ENCODE data around the gene AP2S1. TPM values are rescaled to one million over a fixed set of nuclear protein-coding genes. Genes with fewer than 3 reads are reported as not detected.

AP2S1 gene
- polyA plus RNA-seq, 1 donor from 2014 or later: 167 TPM

DNA sequence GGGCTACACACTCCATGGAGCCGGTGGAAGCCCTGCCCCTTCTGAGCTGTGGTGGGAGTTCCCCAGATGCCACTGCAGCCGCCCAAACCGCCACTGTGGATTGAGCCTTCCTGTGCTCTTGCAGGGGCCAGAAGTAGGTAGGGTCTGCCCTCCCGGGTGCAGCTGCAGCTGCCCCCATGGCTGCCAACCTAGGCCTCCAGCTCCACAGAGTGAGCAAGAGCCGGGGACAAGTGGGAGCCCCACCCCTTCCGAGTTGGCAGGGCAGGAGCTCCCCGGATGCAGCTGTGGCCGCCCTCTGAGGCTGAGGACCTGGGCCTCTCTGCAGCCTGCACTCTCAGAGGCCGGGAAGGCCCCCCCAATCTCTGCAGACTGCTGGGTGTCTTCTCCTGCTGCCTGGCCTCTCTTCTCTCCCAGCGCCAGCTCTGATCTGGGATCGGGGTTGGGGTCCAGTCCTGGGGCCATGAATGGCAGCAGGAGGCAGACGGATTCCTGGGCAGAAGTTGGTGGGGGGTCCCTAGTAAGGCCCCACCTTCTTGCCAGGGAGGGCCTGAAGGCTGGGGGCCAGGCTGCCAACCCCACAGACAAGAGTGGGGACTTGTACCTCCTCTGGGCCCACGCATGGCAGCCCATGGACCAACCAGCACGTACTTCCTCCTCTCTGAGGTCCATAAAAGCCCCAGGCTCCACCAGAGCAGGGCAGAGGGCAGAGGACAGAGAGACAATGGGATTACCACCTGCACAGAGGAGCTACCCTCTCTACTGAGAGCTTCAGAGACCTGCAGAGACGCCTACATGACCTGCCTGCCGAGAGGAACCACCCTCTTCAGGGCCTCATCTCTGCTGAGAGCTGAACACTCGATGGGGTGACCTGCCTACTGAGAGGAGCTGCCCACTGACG lies 28.9 kb downstream of the AP2S1 start:
- Histone ChIP-seq H3K27me3 (ENCODE audit: insufficient read depth, low read depth, low read length) (no peaks in the 10 kb centered on the region), H3K27ac (ENCODE audit: low read length) (no peak overlapping the region)
- TF ChIP-seq REST (IDR thresholded peaks at IDR 0.05; ENCODE audit: borderline replicate concordance) (no peak), EP300 (conservative IDR thresholded peaks at IDR 0.05; ENCODE audit: poor library complexity, severe bottlenecking) (no peak), EZH2 (IDR thresholded peaks at IDR 0.05; ENCODE audit: borderline replicate concordance, insufficient read depth, low read length, poor library complexity, severe bottlenecking) (no peak), SMC3 (conservative IDR thresholded peaks at IDR 0.05; ENCODE audit: poor library complexity) (no peak), CTCF (IDR thresholded peaks at IDR 0.05; ENCODE audit: poor library complexity, severe bottlenecking) (no peak), MXI1 (conservative IDR thresholded peaks at IDR 0.05; ENCODE audit: poor library complexity, severe bottlenecking) (no peak), POLR2AphosphoS5 (IDR thresholded peaks at IDR 0.05) (no peak), TAF1 (IDR thresholded peaks at IDR 0.05; ENCODE audit: low read depth) (no peak), RAD21 (conservative IDR thresholded peaks at IDR 0.05) (no peak)

DNA sequence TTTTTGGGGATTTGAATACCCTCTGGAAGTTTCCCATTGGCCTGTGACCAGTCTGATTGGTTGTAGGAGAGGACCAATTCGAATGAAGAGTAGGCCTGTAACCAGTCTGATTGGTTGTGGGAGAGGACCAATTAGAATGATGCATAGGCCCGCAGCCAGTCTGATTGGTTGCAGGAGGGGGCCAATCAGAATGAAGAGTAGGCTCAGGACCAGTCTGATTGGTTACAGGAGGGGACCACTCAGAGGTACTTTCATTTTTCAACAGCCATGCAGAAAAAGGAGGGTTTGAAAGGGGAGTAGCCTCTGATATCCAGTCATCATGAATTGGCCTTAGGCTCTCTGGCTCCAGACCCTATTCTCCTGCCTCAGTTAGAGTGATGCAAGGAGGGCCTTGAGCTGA lies 31.8 kb downstream of the AP2S1 start:
- no peak overlapping the region for H3K27ac ChIP-seq (ENCODE audit: low read length)
- H3K27me3 ChIP-seq (ENCODE audit: insufficient read depth, low read depth, low read length): no peaks in the 10 kb centered on the region
- H3K36me3 ChIP-seq (ENCODE audit: insufficient read depth, low read length): no peaks in the 10 kb centered on the region
- no peaks in the 10 kb centered on the region for H3F3A ChIP-seq (ENCODE audit: insufficient read depth, low read length, poor library complexity, severe bottlenecking)
- no peaks in the 10 kb centered on the region for H3K79me2 ChIP-seq (replicated peaks; ENCODE audit: insufficient read depth, low read length)
- no peak overlapping the region for H3K4me3 ChIP-seq (ENCODE audit: low read length)
- no peaks in the 10 kb centered on the region for H3K9me2 ChIP-seq (ENCODE audit: insufficient read depth, low read length)
- H2AFZ ChIP-seq (ENCODE audit: low read depth, low read length): no peak overlapping the region
- H3K4me2 ChIP-seq (ENCODE audit: low read length): no peak overlapping the region
- H3K9ac ChIP-seq (ENCODE audit: low read length): no peak overlapping the region
- no peaks in the 10 kb centered on the region for H3K9me3 ChIP-seq (ENCODE audit: low read length)
- no peaks in the 10 kb centered on the region for H4K20me1 ChIP-seq (ENCODE audit: insufficient read depth)
- TF ChIP-seq POLR2AphosphoS5 (IDR thresholded peaks at IDR 0.05) (no peak), TAF1 (IDR thresholded peaks at IDR 0.05; ENCODE audit: low read depth) (no peak), RAD21 (conservative IDR thresholded peaks at IDR 0.05) (no peak), CTCF (IDR thresholded peaks at IDR 0.05; ENCODE audit: poor library complexity, severe bottlenecking) (no peak), EZH2 (IDR thresholded peaks at IDR 0.05; ENCODE audit: borderline replicate concordance, insufficient read depth, low read length, poor library complexity, severe bottlenecking) (no peak)

More for the DNA sequence above, 28.9 kb downstream of the AP2S1 start:
- H4K20me1 ChIP-seq (ENCODE audit: insufficient read depth): no peaks in the 10 kb centered on the region
- H2AFZ ChIP-seq (ENCODE audit: low read depth, low read length): no peak overlapping the region
- no peak overlapping the region for H3K4me3 ChIP-seq (ENCODE audit: low read length)
- no peaks in the 10 kb centered on the region for H3F3A ChIP-seq (ENCODE audit: insufficient read depth, low read length, poor library complexity, severe bottlenecking)
- H3K9me3 ChIP-seq (ENCODE audit: low read length): no peaks in the 10 kb centered on the region
- H3K9me2 ChIP-seq (ENCODE audit: insufficient read depth, low read length): no peaks in the 10 kb centered on the region
- H3K79me2 ChIP-seq (replicated peaks; ENCODE audit: insufficient read depth, low read length): no peaks in the 10 kb centered on the region
- H3K9ac ChIP-seq (ENCODE audit: low read length): no peak overlapping the region
- H3K4me2 ChIP-seq (ENCODE audit: low read length): no peak overlapping the region
- H3K36me3 ChIP-seq (ENCODE audit: insufficient read depth, low read length): no peaks in the 10 kb centered on the region
